HepG2 (cell line): ENCODE results near the gene SLC25A45.

ENCODE experiments used
- DPF2 ChIP-seq: sonication (generic); formaldehyde crosslinking; IDR thresholded peaks from 2 replicates; pipeline ENCODE4 v1.4.0; 2020; ENCODE audit warnings: mild to moderate bottlenecking, low read depth, missing genetic modification reagents, borderline replicate concordance
- EP300 ChIP-seq, 3 experiments: sonication (generic) in 1 of 3; formaldehyde crosslinking in 1 of 3; IDR thresholded peaks; 2 replicates each; pipeline versions ENCODE4 v1.5.1 to v1.6.1; 2011 to 2020; ENCODE audit warnings: low read depth in 2 of 3, low read length in 2 of 3, borderline replicate concordance in 1 of 3, improper control_type of control experiment in 1 of 3, mild to moderate bottlenecking in 1 of 3, missing genetic modification reagents in 1 of 3, moderate library complexity in 1 of 3
- FIP1L1 ChIP-seq: fragments of 200-400 bp; formaldehyde crosslinking; IDR thresholded peaks from 2 replicates; pipeline ENCODE4 v1.6.1; 2018; ENCODE audit warnings: low read depth, mild to moderate bottlenecking, low read length, moderate library complexity, borderline replicate concordance; ENCODE audit not compliant: insufficient read depth
- NR2C2 ChIP-seq: sonication (generic); formaldehyde crosslinking; IDR thresholded peaks from 2 replicates; pipeline ENCODE4 v1.4.0; 2020; ENCODE audit warnings: missing genetic modification reagents, mild to moderate bottlenecking, moderate library complexity, borderline replicate concordance
- POLR2A ChIP-seq, 2 experiments: IDR thresholded peaks; 2 replicates each; pipeline ENCODE4 v1.6.1; 2011; ENCODE audit warnings: low read depth in 2 of 2, low read length in 2 of 2, mild to moderate bottlenecking in 1 of 2, moderate library complexity in 1 of 2; ENCODE audit not compliant: insufficient read depth in 1 of 2
- SAP130 ChIP-seq: IDR thresholded peaks from 2 replicates; pipeline ENCODE4 v1.6.1; 2016; ENCODE audit warnings: low read depth
- SIN3A ChIP-seq: IDR thresholded peaks from 2 replicates; pipeline ENCODE4 v1.6.1; 2011; ENCODE audit warnings: low read depth, mild to moderate bottlenecking, control low read depth, low read length, borderline replicate concordance
- TCF7 ChIP-seq: sonication (generic); IDR thresholded peaks from 2 replicates; pipeline ENCODE4 v1.6.1; 2016; ENCODE audit warnings: antibody characterized with exemption, low read depth
- ZNF326 ChIP-seq: sonication (generic); formaldehyde crosslinking; IDR thresholded peaks from 2 replicates; pipeline ENCODE4 v1.4.0; 2020; ENCODE audit warnings: missing genetic modification reagents, borderline replicate concordance

DNA sequence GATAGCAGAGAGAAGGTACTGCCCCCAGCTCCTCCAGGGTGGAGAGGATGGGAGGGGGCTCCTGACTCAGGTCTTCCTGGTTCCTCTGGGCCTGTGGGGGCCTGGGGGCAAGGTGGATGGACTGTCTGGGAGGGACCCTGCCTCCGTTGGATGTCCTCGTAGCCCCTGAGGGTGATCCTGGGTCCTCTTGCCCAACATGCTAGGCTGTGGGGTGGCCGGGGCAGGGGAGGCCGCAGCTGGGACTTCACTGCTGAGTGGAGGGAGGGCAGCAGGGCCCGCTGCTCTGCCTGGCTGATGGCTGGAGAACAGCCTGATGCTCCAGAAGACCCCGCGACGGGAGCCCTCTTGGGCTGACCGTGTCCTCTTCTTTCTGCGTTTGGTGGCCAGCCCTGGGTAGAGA, 17.4 kb upstream of the SLC25A45 start:
- no peak for TF ChIP-seq NR2C2 (CRISPR knock-in tag)
- TF ChIP-seq EP300 (IDR thresholded peaks at IDR 0.05; ENCODE audit: low read depth in 2 of 2, low read length in 2 of 2), result no peak
- TF ChIP-seq EP300 (CRISPR knock-in tag; IDR thresholded peaks at IDR 0.05; ENCODE audit: borderline replicate concordance), result no peak
- TF ChIP-seq ZNF326 (CRISPR knock-in tag), result no peak
- no peak for TF ChIP-seq POLR2A (IDR thresholded peaks at IDR 0.05; ENCODE audit: insufficient read depth in 1 of 2, low read depth in 2 of 2, low read length in 2 of 2)
- TF ChIP-seq SIN3A, result no peak
- TF ChIP-seq FIP1L1, result no peak
- no peak for TF ChIP-seq SAP130
- TF ChIP-seq TCF7, result no peak
- TF ChIP-seq DPF2, result no peak
